GM23338 (cell line): ENCODE measurements around the gene MLLT11. TPM values are rescaled to one million over a fixed set of nuclear protein-coding genes. Genes with fewer than 3 reads are reported as not detected.

ENCODE experiments used
- ATAC-seq: fragments of 200-7000 bp; cut with Tn5 transposase; 3 replicates; pipeline ENCODE4 v1.9.1; 2020
- DNase-seq: peaks from one replicate; pipeline ENCODE4 v3.0.0-alpha.2; 2015; ENCODE audit warnings: low spot score
- H2AFZ ChIP-seq: fragments of 200-600 bp; sonication (generic); 2 replicates; pipeline ENCODE4 v1.8.0; 2016; ENCODE audit warnings: antibody characterized with exemption, mild to moderate bottlenecking, moderate library complexity
- H3F3A ChIP-seq: fragments of 200-600 bp; sonication (generic); replicated peaks from 2 replicates; pipeline ENCODE4 v1.8.0; 2017; ENCODE audit warnings: antibody characterized with exemption, mixed run types, low read depth
- H3K27ac ChIP-seq: fragments of 200-600 bp; sonication (generic); 2 replicates; pipeline ENCODE4 v1.6.1; 2016; ENCODE audit warnings: low read depth
- H3K27me3 ChIP-seq: fragments of 200-600 bp; sonication (generic); 2 replicates; pipeline ENCODE4 v1.8.0; 2016; ENCODE audit warnings: mild to moderate bottlenecking, mixed run types, moderate library complexity; ENCODE audit not compliant: insufficient read depth
- H3K36me3 ChIP-seq: fragments of 200-600 bp; sonication (generic); 2 replicates; pipeline ENCODE4 v1.8.0; 2016; ENCODE audit warnings: mild to moderate bottlenecking; ENCODE audit not compliant: insufficient read depth
- H3K4me1 ChIP-seq: fragments of 200-600 bp; sonication (generic); 2 replicates; pipeline ENCODE4 v1.8.0; 2016; ENCODE audit warnings: mild to moderate bottlenecking, moderate library complexity; ENCODE audit not compliant: insufficient read depth
- H3K4me2 ChIP-seq: fragments of 200-600 bp; sonication (generic); 2 replicates; pipeline ENCODE4 v1.7.1; 2017; ENCODE audit warnings: mixed run types
- H3K4me3 ChIP-seq: fragments of 200-600 bp; sonication (generic); 2 replicates; pipeline ENCODE4 v1.6.1; 2016; ENCODE audit warnings: mixed run types
- H3K79me2 ChIP-seq: fragments of 200-600 bp; sonication (generic); replicated peaks from 2 replicates; pipeline ENCODE4 v1.8.0; 2017; ENCODE audit warnings: mild to moderate bottlenecking; ENCODE audit not compliant: insufficient read depth
- H3K9me2 ChIP-seq: fragments of 200-600 bp; sonication (generic); 2 replicates; pipeline ENCODE4 v1.8.0; 2017; ENCODE audit not compliant: insufficient read depth
- H4K20me1 ChIP-seq: fragments of 200-600 bp; sonication (generic); replicated peaks from 2 replicates; pipeline ENCODE4 v1.8.0; 2017; ENCODE audit warnings: mild to moderate bottlenecking; ENCODE audit not compliant: insufficient read depth
- H3K27ac Mint-ChIP-seq: 2 replicates; pipeline ENCODE4 v1.8.0; 2020; ENCODE audit warnings: inconsistent platforms, mild to moderate bottlenecking, moderate library complexity, mixed read lengths
- H3K27me3 Mint-ChIP-seq: 3 replicates; pipeline ENCODE4 v1.8.0; 2022; ENCODE audit warnings: low read depth, mild to moderate bottlenecking, moderate library complexity, mixed read lengths, inconsistent platforms; ENCODE audit not compliant: insufficient read depth, poor library complexity
- H3K36me3 Mint-ChIP-seq: 3 replicates; pipeline ENCODE4 v1.8.0; 2021; ENCODE audit warnings: low read depth, mild to moderate bottlenecking, inconsistent platforms, moderate library complexity, mixed read lengths
- H3K4me1 Mint-ChIP-seq: 3 replicates; pipeline ENCODE4 v1.8.0; 2020; ENCODE audit warnings: mild to moderate bottlenecking, inconsistent platforms, mixed read lengths
- H3K4me3 Mint-ChIP-seq: 3 replicates; pipeline ENCODE4 v1.8.0; 2021; ENCODE audit warnings: moderate library complexity, mild to moderate bottlenecking, inconsistent platforms, mixed read lengths
- H3K9me3 Mint-ChIP-seq: 3 replicates; pipeline ENCODE4 v1.8.0; 2020; ENCODE audit warnings: moderate library complexity, mild to moderate bottlenecking, inconsistent platforms, mixed read lengths
- CTCF ChIP-seq, 2 experiments: fragments of 200-600 bp in 1 of 2; sonication (generic) in 1 of 2; conservative IDR thresholded peaks; 2 replicates each; pipeline versions ENCODE4 v1.5.1 to v1.6.1; 2016 to 2017; ENCODE audit warnings: antibody characterized with exemption in 2 of 2, low read depth in 2 of 2, mild to moderate bottlenecking in 2 of 2, moderate library complexity in 1 of 2
- ETS1 ChIP-seq: IDR thresholded peaks from 2 replicates; pipeline ENCODE4 v1.6.1; 2016; ENCODE audit warnings: antibody characterized with exemption
- EZH2 ChIP-seq: fragments of 200-600 bp; sonication (generic); IDR thresholded peaks from one replicate; pipeline ENCODE4 v1.8.0; 2017; ENCODE audit warnings: antibody characterized with exemption, mild to moderate bottlenecking, low read depth; ENCODE audit not compliant: unreplicated experiment
- EZH2phosphoT487 ChIP-seq: fragments of 200-600 bp; sonication (generic); IDR thresholded peaks from one replicate; pipeline ENCODE4 v1.8.1; 2018; ENCODE audit warnings: antibody characterized with exemption; ENCODE audit not compliant: unreplicated experiment
- JUNB ChIP-seq: IDR thresholded peaks from one replicate; pipeline ENCODE4 v1.6.1; 2016; ENCODE audit warnings: antibody characterized with exemption; ENCODE audit not compliant: unreplicated experiment
- POLR2AphosphoS5 ChIP-seq: IDR thresholded peaks from 2 replicates; pipeline ENCODE4 v1.6.1; 2016; ENCODE audit warnings: antibody characterized with exemption, low read depth
- REST ChIP-seq: IDR thresholded peaks from one replicate; pipeline ENCODE4 v1.6.1; 2018; ENCODE audit warnings: antibody characterized with exemption; ENCODE audit not compliant: unreplicated experiment
- STAT1 ChIP-seq: IDR thresholded peaks from one replicate; pipeline ENCODE4 v1.6.1; 2016; ENCODE audit warnings: antibody characterized with exemption; ENCODE audit not compliant: unreplicated experiment
- ZNF114 ChIP-seq: fragments of 250-450 bp; sonication (Bioruptor Pico); IDR thresholded peaks from 2 replicates; pipeline ENCODE4 v1.5.0; 2020; ENCODE audit warnings: mild to moderate bottlenecking, moderate library complexity
- polyA plus RNA-seq: library from polyadenylated mRNA; unstranded; fragments of >200 nt; fragmentation: Nextera tagmentation; extraction: Ambion mirVana; gene quantifications from 2 replicates; pipeline ENCODE4 v1.2.1, GENCODE V29; 2016
- total RNA-seq: library from RNA; depleted of rRNA; stranded (reverse); fragments of >200 nt; shearing (Covaris generic); gene quantifications from 2 replicates; pipeline ENCODE4 v1.2.3, GENCODE V29; 2014

Gene MLLT11
- total and polyA plus RNA-seq, 2 experiments from 2014 or later = 10.6 to 22.6 TPM

GRCh38 chr1:151032164-151032563 lies 28.0 kb upstream of the MLLT11 start (continued):
- TF ChIP-seq REST = no peak
- no peak for TF ChIP-seq STAT1
- TF ChIP-seq ETS1 = no peak
- no peak for TF ChIP-seq JUNB
- TF ChIP-seq EZH2 = no peak
- TF ChIP-seq EZH2phosphoT487 = no peak
- TF ChIP-seq POLR2AphosphoS5 = no peak
- TF ChIP-seq CTCF (conservative IDR thresholded peaks at IDR 0.05; ENCODE audit: low read depth in 2 of 2) = no peak

- ATAC-seq = no peak
- no peaks in the 10 kb centered on the region; the same call in 1 of the 2 replicates for H4K20me1 ChIP-seq
- H3K27me3 Mint-ChIP-seq = peaks cover 6% of the 10 kb centered on the region
- no peak for DNase-seq
- H3K4me1 Mint-ChIP-seq = peaks cover 23% of the 10 kb centered on the region
- H3K4me3 ChIP-seq = no peak overlapping the region
- 0 out of 2 replicates have a peak, but pooled peaks cover 3% of the 10 kb centered on the region for H3K36me3 ChIP-seq
- H3K36me3 Mint-ChIP-seq = peaks cover 21% of the 10 kb centered on the region
- no peaks in the 10 kb centered on the region for H3F3A ChIP-seq
- H3K4me3 Mint-ChIP-seq = no peak overlapping the region
- H3K9me3 Mint-ChIP-seq = no peaks in the 10 kb centered on the region
- no peak overlapping the region for H3K4me2 ChIP-seq
- H3K9me2 ChIP-seq = no peaks in the 10 kb centered on the region
- H3K27ac ChIP-seq = 0 out of 2 replicates have a peak overlapping the region, but pooled peaks have one; percentile 26
- no peak overlapping the region for H2AFZ ChIP-seq
- no peaks in the 10 kb centered on the region for H3K79me2 ChIP-seq
- H3K27ac Mint-ChIP-seq = 0 out of 2 replicates have a peak overlapping the region, but pooled peaks have one; percentile 5
- peaks cover 19% of the 10 kb centered on the region for H3K4me1 ChIP-seq
- H3K27me3 ChIP-seq = no peaks in the 10 kb centered on the region
- TF ChIP-seq ZNF114 (CRISPR knock-in tag) (no peak), REST (no peak), STAT1 (no peak), CTCF (conservative IDR thresholded peaks at IDR 0.05; ENCODE audit: low read depth in 2 of 2) (no peak)
These were observed 25.0 kb upstream of the MLLT11 start for GRCh38 chr1:151035167-151035566.
